Astrocyte (in vitro differentiated cells and primary cell): Measurements from ENCODE around the gene CMTM1. TPM values are rescaled to one million over a fixed set of nuclear protein-coding genes. Genes with fewer than 3 reads are reported as not detected.
A peak's percentile ranks its signal among the peaks of the same experiment; 100 is the strongest.

Experiments
- DNase-seq: peaks from one replicate; pipeline ENCODE4 v3.0.0-alpha.2; 2010; ENCODE audit warnings: low read depth
- FAIRE-seq: peaks from 2 replicates; lab custom pipeline; 2011; peaks lifted over from hg19 to GRCh38; lab: Jason Lieb, UNC
- H2AFZ ChIP-seq: 2 replicates; pipeline ENCODE4 v1.6.0; 2012; ENCODE audit warnings: low read depth, low read length, inconsistent platforms
- H3K27ac ChIP-seq: 2 replicates; pipeline ENCODE4 v1.5.1; 2011; ENCODE audit warnings: low read depth, low read length, inconsistent platforms
- H3K27me3 ChIP-seq: 2 replicates; pipeline ENCODE4 v1.6.0; 2011; ENCODE audit warnings: low read length, inconsistent platforms; ENCODE audit not compliant: insufficient read depth
- H3K36me3 ChIP-seq: 2 replicates; pipeline ENCODE4 v1.5.1; 2011; ENCODE audit warnings: low read length, inconsistent platforms; ENCODE audit not compliant: insufficient read depth
- H3K4me1 ChIP-seq: 2 replicates; pipeline ENCODE4 v1.5.1; 2011; ENCODE audit warnings: low read length, inconsistent platforms; ENCODE audit not compliant: insufficient read depth
- H3K4me2 ChIP-seq: 2 replicates; pipeline ENCODE4 v1.6.0; 2012; ENCODE audit warnings: low read length, inconsistent platforms
- H3K4me3 ChIP-seq: 2 replicates; pipeline ENCODE4 v1.5.1; 2011; ENCODE audit warnings: low read depth, mild to moderate bottlenecking, low read length, inconsistent platforms; ENCODE audit not compliant: insufficient read depth
- H3K79me2 ChIP-seq: 2 replicates; pipeline ENCODE4 v1.6.0; 2012; ENCODE audit warnings: mild to moderate bottlenecking, low read length, inconsistent platforms; ENCODE audit not compliant: insufficient read depth
- H3K9ac ChIP-seq: 2 replicates; pipeline ENCODE4 v1.6.0; 2012; ENCODE audit warnings: mild to moderate bottlenecking, low read length, inconsistent platforms
- H3K9me3 ChIP-seq: 2 replicates; pipeline ENCODE4 v1.5.1; 2012; ENCODE audit warnings: low read depth, mild to moderate bottlenecking, low read length, inconsistent platforms; ENCODE audit not compliant: insufficient read depth
- H4K20me1 ChIP-seq: 2 replicates; pipeline ENCODE4 v1.6.0; 2012; ENCODE audit warnings: low read length, inconsistent platforms; ENCODE audit not compliant: insufficient read depth
- H3K27ac Mint-ChIP-seq: one replicate; pipeline ENCODE4 v1.8.0; 2021; ENCODE audit warnings: mild to moderate bottlenecking, mixed read lengths; ENCODE audit not compliant: unreplicated experiment
- H3K27me3 Mint-ChIP-seq: one replicate; pipeline ENCODE4 v1.8.0; 2021; ENCODE audit warnings: low read depth, mixed read lengths; ENCODE audit not compliant: unreplicated experiment
- H3K36me3 Mint-ChIP-seq: one replicate; pipeline ENCODE4 v1.8.0; 2021; ENCODE audit warnings: low read depth, mixed read lengths; ENCODE audit not compliant: unreplicated experiment
- H3K4me1 Mint-ChIP-seq: one replicate; pipeline ENCODE4 v1.8.0; 2021; ENCODE audit warnings: low read depth, mixed read lengths; ENCODE audit not compliant: unreplicated experiment
- H3K4me3 Mint-ChIP-seq: one replicate; pipeline ENCODE4 v1.8.0; 2021; ENCODE audit warnings: mild to moderate bottlenecking, moderate library complexity, mixed read lengths; ENCODE audit not compliant: unreplicated experiment
- H3K9me3 Mint-ChIP-seq: one replicate; pipeline ENCODE4 v1.8.0; 2021; ENCODE audit warnings: mild to moderate bottlenecking, mixed read lengths; ENCODE audit not compliant: unreplicated experiment
- CTCF ChIP-seq: IDR thresholded peaks from 2 replicates; pipeline ENCODE4 v1.5.1; 2011; ENCODE audit warnings: low read depth, mild to moderate bottlenecking, inconsistent platforms, low read length, moderate library complexity; ENCODE audit not compliant: insufficient read depth
- EZH2 ChIP-seq: IDR thresholded peaks from 2 replicates; pipeline ENCODE4 v1.6.1; 2012; ENCODE audit warnings: mild to moderate bottlenecking, low read length, inconsistent platforms; ENCODE audit not compliant: insufficient read depth
- total RNA-seq: library from RNA; stranded (reverse); gene quantifications from 2 replicates; pipeline ENCODE4 v1.2.1, GENCODE V29; 2021

The CMTM1 gene
- total RNA-seq, 1 donor from 2014 or later: 2.7 TPM

DNA sequence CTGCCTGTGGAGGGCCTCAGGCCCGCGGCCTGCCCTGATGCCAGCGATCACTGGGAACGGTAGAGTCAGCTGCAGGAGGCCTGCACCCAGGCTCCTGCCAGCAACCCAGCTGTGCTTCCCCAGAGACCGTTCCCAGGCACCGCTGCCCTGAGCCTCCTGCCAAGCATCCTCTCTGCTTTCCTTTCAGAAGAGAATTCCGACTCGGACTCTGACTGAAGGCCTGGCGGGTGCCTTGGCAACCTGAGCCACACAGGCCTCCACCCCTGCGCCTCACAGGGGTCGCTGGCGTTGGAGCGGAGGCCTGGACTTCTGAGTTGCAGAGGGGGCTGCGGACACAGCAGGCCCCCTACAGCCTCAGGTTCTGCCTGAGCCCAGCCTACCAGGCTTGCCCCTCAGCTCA is 46.2 kb downstream of the CMTM1 start:
- H3K36me3 Mint-ChIP-seq: peaks cover 24% of the 10 kb centered on the region
- H3K36me3 ChIP-seq: peaks cover 25% of the 10 kb centered on the region
- no peak overlapping the region for H3K4me3 Mint-ChIP-seq
- DNase-seq (no peak), FAIRE-seq (no peak)
- no peak overlapping the region for H2AFZ ChIP-seq
- H3K27me3 ChIP-seq: no peaks in the 10 kb centered on the region
- H3K4me1 ChIP-seq: peaks cover 27% of the 10 kb centered on the region
- no peaks in the 10 kb centered on the region for H3K27me3 Mint-ChIP-seq
- H3K27ac ChIP-seq: no peak overlapping the region
- TF ChIP-seq EZH2 (no peak), CTCF (no peak)
- no peaks in the 10 kb centered on the region for H3K9me3 Mint-ChIP-seq
- H3K79me2 ChIP-seq: peaks cover 25% of the 10 kb centered on the region
- H3K9me3 ChIP-seq: no peaks in the 10 kb centered on the region
- no peak overlapping the region for H3K4me2 ChIP-seq
- H3K4me1 Mint-ChIP-seq: peaks cover 15% of the 10 kb centered on the region
- H3K4me3 ChIP-seq: no peak overlapping the region
- peaks cover 51% of the 10 kb centered on the region for H4K20me1 ChIP-seq
- H3K9ac ChIP-seq: no peak overlapping the region
- H3K27ac Mint-ChIP-seq: no peak overlapping the region

GRCh38 chr16:66614161-66614802 is 48.0 kb downstream of the CMTM1 start:
- H3K9me3 ChIP-seq: no peaks in the 10 kb centered on the region
- Mint-ChIP-seq H3K27ac (no peak overlapping the region), H3K4me3 (no peak overlapping the region), H3K36me3 (peaks cover 27% of the 10 kb centered on the region), H3K9me3 (no peaks in the 10 kb centered on the region), H3K27me3 (no peaks in the 10 kb centered on the region), H3K4me1 (peaks cover 34% of the 10 kb centered on the region)
- TF ChIP-seq EZH2: no peak
- TF ChIP-seq CTCF: no peak
- no peak overlapping the region for H3K9ac ChIP-seq
- H3K79me2 ChIP-seq: peaks cover 11% of the 10 kb centered on the region
- H3K4me3 ChIP-seq: no peak overlapping the region
- FAIRE-seq: no peak
- DNase-seq: no peak
- no peaks in the 10 kb centered on the region for H3K27me3 ChIP-seq
- no peak overlapping the region for H3K4me2 ChIP-seq
- peaks cover 24% of the 10 kb centered on the region for H3K36me3 ChIP-seq
- peaks cover 32% of the 10 kb centered on the region for H4K20me1 ChIP-seq
- peaks cover 32% of the 10 kb centered on the region for H3K4me1 ChIP-seq
- H3K27ac ChIP-seq: no peak overlapping the region
- H2AFZ ChIP-seq: no peak overlapping the region

DNA sequence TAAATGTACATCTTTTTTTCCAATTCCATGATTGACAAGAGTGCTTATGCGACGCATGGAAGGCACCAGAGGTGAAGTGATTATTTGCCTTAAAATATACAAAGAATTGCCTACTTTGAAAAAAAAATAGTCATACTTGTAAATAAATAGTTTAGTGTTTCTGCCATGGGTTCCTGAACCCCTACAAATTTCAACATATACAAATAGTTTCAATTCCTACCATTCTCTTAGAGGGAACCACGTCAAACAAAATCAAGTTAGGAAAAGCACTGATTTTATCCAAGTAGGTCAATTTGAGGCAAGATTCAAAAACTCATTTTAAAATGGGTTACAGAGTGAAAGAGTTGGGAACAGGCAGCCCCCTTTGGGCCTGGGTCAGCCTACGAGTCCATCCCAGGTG is 49.9 kb downstream of the CMTM1 start:
- H3K4me2 ChIP-seq: peak overlapping the region; percentile 62
- H4K20me1 ChIP-seq: peaks cover 16% of the 10 kb centered on the region
- H3K4me3 ChIP-seq: no peak overlapping the region
- peaks cover 44% of the 10 kb centered on the region for H3K4me1 Mint-ChIP-seq
- H2AFZ ChIP-seq: no peak overlapping the region
- FAIRE-seq (no peak), DNase-seq (no peak)
- no peaks in the 10 kb centered on the region for H3K9me3 Mint-ChIP-seq
- no peak overlapping the region for H3K27ac ChIP-seq
- no peak for TF ChIP-seq EZH2
- TF ChIP-seq CTCF: no peak
- no peak overlapping the region for H3K27ac Mint-ChIP-seq
- H3K36me3 Mint-ChIP-seq: peaks cover 19% of the 10 kb centered on the region
- H3K79me2 ChIP-seq: no peaks in the 10 kb centered on the region
- peak overlapping the region; percentile 31 for H3K9ac ChIP-seq
- H3K36me3 ChIP-seq: peaks cover 9% of the 10 kb centered on the region
- H3K4me3 Mint-ChIP-seq: no peak overlapping the region
- no peaks in the 10 kb centered on the region for H3K27me3 ChIP-seq
- no peaks in the 10 kb centered on the region for H3K27me3 Mint-ChIP-seq
- no peaks in the 10 kb centered on the region for H3K9me3 ChIP-seq
- peaks cover 44% of the 10 kb centered on the region for H3K4me1 ChIP-seq
